T-cell (primary cell): Measurements from ENCODE around the gene KY. TPM values are rescaled to one million over a fixed set of nuclear protein-coding genes. Genes with fewer than 3 reads are reported as not detected.

Source experiments
- ATAC-seq, 4 experiments: fragments of 200-7000 bp in 3 of 4; fragments of 150-1000 bp in 1 of 4; cut with Tn5 transposase; replicated peaks in 1 of 4; 1 replicate in 3 of 4; 2 replicates in 1 of 4; pipeline ENCODE4 v1.10.0; 2021; ENCODE audit warnings: moderate library complexity in 3 of 4, mild to moderate bottlenecking in 2 of 4, moderate number of reproducible peaks in 1 of 4
- CTCF ChIA-PET, 2 donors: fragments of 300-600 bp; sonication (Branson Sonifier 250); formaldehyde crosslinking; loops; one replicate each; lab custom pipeline; 2022; ENCODE audit warnings: antibody characterized with exemption in 2 of 2; lab: Charles Lee
- POLR2A ChIA-PET, 2 donors: fragments of 300-600 bp; sonication (Branson Sonifier 250); formaldehyde crosslinking; loops; one replicate each; lab custom pipeline; 2022; ENCODE audit warnings: antibody characterized with exemption in 2 of 2; lab: Charles Lee
- DNase-seq, 35 experiments: peaks; one replicate each; pipeline versions ENCODE4 v3.0.0 to v3.0.0-alpha.2; 2013 to 2023
- H3K27ac ChIP-seq: one replicate; pipeline ENCODE4 v1.5.1; 2013; ENCODE audit warnings: low read length
- H3K27me3 ChIP-seq, 2 experiments: replicated peaks in 1 of 2; 1 replicate in 1 of 2; 2 replicates in 1 of 2; pipeline versions ENCODE4 v1.6.1 to v1.7.0; 2013; ENCODE audit warnings: low read length in 1 of 2, mixed read lengths in 1 of 2; ENCODE audit not compliant: control insufficient read depth in 2 of 2, insufficient read depth in 2 of 2; ENCODE audit errors: extremely low read depth in 1 of 2
- H3K36me3 ChIP-seq, 2 donors: 1 replicate in 1 of 2; 2 replicates in 1 of 2; pipeline versions ENCODE4 v1.6.1 to v1.7.0; 2013; ENCODE audit warnings: low read length in 1 of 2; ENCODE audit not compliant: control insufficient read depth in 2 of 2, insufficient read depth in 1 of 2; ENCODE audit errors: extremely low read depth in 1 of 2
- H3K4me1 ChIP-seq, 2 experiments: 1 replicate in 1 of 2; 2 replicates in 1 of 2; pipeline versions ENCODE4 v1.6.1 to v1.7.0; 2013; ENCODE audit warnings: low read length in 2 of 2, mixed read lengths in 1 of 2; ENCODE audit not compliant: insufficient read depth in 2 of 2, control insufficient read depth in 1 of 2; ENCODE audit errors: extremely low read depth in 1 of 2
- H3K4me3 ChIP-seq, 2 donors: 1 replicate in 1 of 2; 2 replicates in 1 of 2; pipeline versions ENCODE4 v1.5.1 to v1.7.0; 2013; ENCODE audit warnings: mild to moderate bottlenecking in 2 of 2, low read length in 1 of 2, moderate library complexity in 1 of 2; ENCODE audit not compliant: control insufficient read depth in 1 of 2; ENCODE audit errors: extremely low read depth in 1 of 2
- H3K9me3 ChIP-seq: 2 replicates; pipeline ENCODE4 v1.7.0; 2013
- H3K27ac Mint-ChIP-seq, 2 donors: one replicate each; pipeline ENCODE4 v1.8.0; 2020 to 2021; ENCODE audit warnings: mild to moderate bottlenecking in 2 of 2, mixed read lengths in 2 of 2
- H3K27me3 Mint-ChIP-seq, 2 donors: one replicate each; pipeline ENCODE4 v1.8.0; 2021 to 2022; ENCODE audit warnings: mixed read lengths in 2 of 2
- H3K36me3 Mint-ChIP-seq: one replicate; pipeline ENCODE4 v1.8.0; 2021; ENCODE audit warnings: mixed read lengths
- H3K4me1 Mint-ChIP-seq, 3 donors: one replicate each; pipeline ENCODE4 v1.8.0; 2020 to 2022; ENCODE audit warnings: mixed read lengths in 3 of 3, mild to moderate bottlenecking in 1 of 3
- H3K4me3 Mint-ChIP-seq, 3 donors: one replicate each; pipeline ENCODE4 v1.8.0; 2020 to 2022; ENCODE audit warnings: mild to moderate bottlenecking in 3 of 3, mixed read lengths in 3 of 3, moderate library complexity in 3 of 3
- H3K9me3 Mint-ChIP-seq, 3 donors: one replicate each; pipeline ENCODE4 v1.8.0; 2020 to 2022; ENCODE audit warnings: mixed read lengths in 3 of 3
- WGBS: methylation state at CpG from one replicate; pipeline ENCODE4 v1.1.5; 2013; ENCODE audit warnings: missing lambda C conversion rate; ENCODE audit not compliant: insufficient coverage; 5-methylcytosine and 5-hydroxymethylcytosine counted together
- total RNA-seq, 35 experiments: library from RNA in 6 of 35; stranded (reverse) in 6 of 35; fragments of 120-200 nt in 1 of 35; gene quantifications; one replicate each; pipeline versions ENCODE4 v1.2.1 to v1.2.4 and lab custom pipeline; 2013 to 2026

The KY gene
- total RNA-seq, 5 donors from 2014 or later (not counting 1 experiment from before 2014, with no cell fraction given): not detected

DNA sequence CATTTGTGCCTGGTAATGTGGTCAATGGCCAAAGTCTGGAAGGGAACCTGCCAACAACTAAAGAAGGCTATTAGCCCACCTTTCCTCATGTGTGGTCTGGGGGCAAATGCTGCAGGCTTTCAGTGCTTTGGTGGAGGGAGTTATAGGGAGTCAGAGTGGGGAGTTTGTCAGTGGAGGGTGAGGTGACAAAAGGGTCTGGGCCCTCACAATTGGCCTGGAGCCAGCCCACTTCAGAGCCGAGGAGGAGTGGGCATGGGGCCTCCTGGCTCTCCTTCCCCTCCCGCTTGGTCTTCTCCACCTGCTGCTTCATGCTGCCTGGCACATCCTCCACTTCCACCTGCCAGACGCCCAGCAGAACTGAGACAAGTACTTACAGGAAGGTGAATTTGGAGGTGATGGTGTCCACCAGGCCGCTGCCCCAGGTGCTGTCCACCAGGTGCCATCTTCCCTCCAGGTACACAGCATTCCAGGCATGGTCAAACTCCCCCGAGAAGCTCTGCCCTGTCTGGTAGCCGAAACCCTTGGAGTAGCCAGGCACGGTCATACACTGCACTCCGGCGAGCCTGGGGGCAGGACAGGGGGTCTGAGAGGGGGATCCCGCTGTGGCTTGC lies 40.9 kb downstream of the KY start:
- CTCF ChIA-PET: no interaction called here
- WGBS: 82% methylated on average over 6 of the region's 10 CpGs
- ATAC-seq: no peak

GRCh38 chr3:134608771-134609435 lies 41.9 kb downstream of the KY start:
- CTCF ChIA-PET: no interaction called here
- H3K27me3 ChIP-seq: peaks cover 0 to 47% of the 10 kb centered on the region in 2 experiments

More for the DNA sequence above, 40.9 kb downstream of the KY start:
- POLR2A ChIA-PET: no interaction called here
- H3K4me1 Mint-ChIP-seq: no peaks in the 10 kb centered on the region
- Histone ChIP-seq H3K9me3 (no peaks in the 10 kb centered on the region), H3K4me1 (no peaks in the 10 kb centered on the region), H3K36me3 (no peaks in the 10 kb centered on the region), H3K4me3 (no peak overlapping the region), H3K27ac (no peak overlapping the region), H3K27me3 (peaks cover 0 to 47% of the 10 kb centered on the region in 2 experiments)
- peaks cover 10 to 13% of the 10 kb centered on the region in 2 donors for H3K27me3 Mint-ChIP-seq
- H3K27ac Mint-ChIP-seq: no peak overlapping the region
- H3K4me3 Mint-ChIP-seq: no peak overlapping the region
- DNase-seq: no peak
- no peaks in the 10 kb centered on the region for H3K9me3 Mint-ChIP-seq
- no peaks in the 10 kb centered on the region for H3K36me3 Mint-ChIP-seq

GRCh38 chr3:134608023-134608770 lies 42.6 kb downstream of the KY start:
- H3K36me3 ChIP-seq: no peaks in the 10 kb centered on the region
- 93% methylated on average over 6 of the region's 6 CpGs for WGBS
- ATAC-seq (no peak), DNase-seq (no peak)
- no peak overlapping the region for H3K4me3 ChIP-seq
- ChIA-PET CTCF (interaction anchor here in 1 of 2 donors (0.5 kb wide), 1 partner anchor 30 kb away, joined by 6 read pairs; no protein-coding TSS in a partner anchor), POLR2A (no interaction called here)
- Mint-ChIP-seq H3K27me3 (peaks cover 10 to 13% of the 10 kb centered on the region in 2 donors), H3K4me3 (no peak overlapping the region), H3K27ac (no peak overlapping the region), H3K4me1 (no peaks in the 10 kb centered on the region), H3K36me3 (no peaks in the 10 kb centered on the region), H3K9me3 (no peaks in the 10 kb centered on the region)
- peaks cover 0 to 46% of the 10 kb centered on the region in 2 experiments for H3K27me3 ChIP-seq
- H3K4me1 ChIP-seq: no peaks in the 10 kb centered on the region
- no peak overlapping the region for H3K27ac ChIP-seq
- H3K9me3 ChIP-seq: no peaks in the 10 kb centered on the region

More at GRCh38 chr3:134608771-134609435, 41.9 kb downstream of the KY start:
- no peak for ATAC-seq
- Mint-ChIP-seq H3K27ac (no peak overlapping the region), H3K36me3 (no peaks in the 10 kb centered on the region), H3K9me3 (no peaks in the 10 kb centered on the region), H3K4me3 (no peak overlapping the region), H3K4me1 (no peaks in the 10 kb centered on the region), H3K27me3 (peaks cover 10 to 13% of the 10 kb centered on the region in 2 donors)
- 66% methylated on average over 7 of the region's 10 CpGs for WGBS
- POLR2A ChIA-PET: no interaction called here
- Histone ChIP-seq H3K36me3 (no peaks in the 10 kb centered on the region), H3K27ac (no peak overlapping the region), H3K4me1 (no peaks in the 10 kb centered on the region), H3K9me3 (no peaks in the 10 kb centered on the region), H3K4me3 (no peak overlapping the region)
- no peak for DNase-seq

DNA sequence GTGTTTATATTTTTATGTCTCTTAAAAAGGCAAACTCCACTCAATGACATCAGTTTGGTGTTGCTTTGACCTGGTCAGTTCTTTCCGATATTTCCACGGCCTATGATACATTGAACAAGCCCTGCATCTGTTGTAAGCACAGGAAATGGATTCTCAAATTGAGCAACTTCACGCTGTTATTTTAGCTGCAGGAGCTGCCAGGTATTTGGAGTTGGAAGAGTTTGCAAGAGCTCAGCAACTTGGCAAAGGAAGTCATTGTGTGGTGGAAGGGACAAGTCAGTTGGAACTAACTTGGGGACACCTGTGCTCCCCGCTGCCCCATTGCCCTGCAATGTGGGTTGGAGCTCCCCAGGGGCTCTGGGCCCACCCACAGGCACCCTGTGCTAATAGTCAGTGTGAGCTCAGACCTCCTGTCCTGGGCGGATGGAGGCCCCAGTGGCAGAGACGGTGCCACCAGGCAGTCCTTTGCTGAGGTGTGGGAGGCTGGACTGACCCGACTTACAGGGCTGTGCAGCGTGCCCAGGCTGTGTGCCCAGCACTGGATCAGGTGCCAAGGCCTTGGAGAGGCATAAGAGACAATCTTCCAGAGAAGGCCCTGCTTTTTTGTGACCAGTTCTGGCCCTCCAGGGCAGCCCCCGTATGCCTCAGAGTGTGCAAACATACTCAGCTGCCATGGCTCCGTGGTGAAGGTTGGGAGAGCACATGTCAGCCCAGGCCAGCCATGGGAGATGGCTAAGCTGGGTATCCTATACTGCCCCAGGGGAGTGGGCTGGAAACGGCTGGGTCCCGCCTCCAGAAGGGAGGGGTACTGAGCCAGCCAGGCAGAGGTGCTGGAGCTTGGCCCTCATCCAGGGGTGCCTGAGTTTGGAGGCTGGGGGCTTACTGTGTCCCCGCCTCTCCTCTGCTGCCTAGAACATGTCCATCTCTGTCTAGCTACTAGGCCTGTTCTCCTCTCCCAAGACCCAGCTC lies 43.5 kb downstream of the KY start:
- H3K9me3 ChIP-seq: no peaks in the 10 kb centered on the region
- no peaks in the 10 kb centered on the region for H3K9me3 Mint-ChIP-seq
- no peak overlapping the region for H3K27ac ChIP-seq
- 56% methylated on average over 12 of the region's 13 CpGs for WGBS
- H3K4me1 ChIP-seq: no peaks in the 10 kb centered on the region
- no peaks in the 10 kb centered on the region for H3K4me1 Mint-ChIP-seq
- H3K27me3 ChIP-seq: peaks cover 0 to 42% of the 10 kb centered on the region in 2 experiments
- ChIA-PET POLR2A (no interaction called here), CTCF (interaction anchor here in 1 of 2 donors (0.5 kb wide), 1 partner anchor 29 kb away, joined by 6 read pairs; no protein-coding TSS in a partner anchor)
- H3K27ac Mint-ChIP-seq: no peak overlapping the region
- peaks cover 10 to 13% of the 10 kb centered on the region in 2 donors for H3K27me3 Mint-ChIP-seq
- no peaks in the 10 kb centered on the region for H3K36me3 ChIP-seq
- no peaks in the 10 kb centered on the region for H3K36me3 Mint-ChIP-seq
- no peak for ATAC-seq
- no peak overlapping the region for H3K4me3 ChIP-seq
- no peak for DNase-seq
- H3K4me3 Mint-ChIP-seq: no peak overlapping the region

- no peak for ATAC-seq
- Mint-ChIP-seq H3K9me3 (no peaks in the 10 kb centered on the region), H3K4me1 (no peaks in the 10 kb centered on the region), H3K36me3 (no peaks in the 10 kb centered on the region), H3K27me3 (peaks cover 10 to 16% of the 10 kb centered on the region in 2 donors), H3K4me3 (no peak overlapping the region), H3K27ac (no peak overlapping the region)
- ChIA-PET POLR2A (no interaction called here), CTCF (no interaction called here)
- H3K27me3 ChIP-seq: peaks cover 0 to 41% of the 10 kb centered on the region in 2 experiments
- DNase-seq: no peak
- no peaks in the 10 kb centered on the region for H3K9me3 ChIP-seq
- no peak overlapping the region for H3K4me3 ChIP-seq
- 22% methylated on average over 7 of the region's 12 CpGs for WGBS
- no peak overlapping the region for H3K27ac ChIP-seq
- H3K36me3 ChIP-seq: no peaks in the 10 kb centered on the region
- no peaks in the 10 kb centered on the region for H3K4me1 ChIP-seq
Measured at GRCh38 chr3:134606033-134607025, 44.5 kb downstream of the KY start.
